SK-N-SH (cell line): ENCODE results near the gene WDR7.

Source experiments
- NFIC ChIP-seq: IDR thresholded peaks from 2 replicates; pipeline ENCODE4 v1.4.0; 2012; ENCODE audit warnings: borderline replicate concordance
- POLR2AphosphoS5 ChIP-seq: IDR thresholded peaks from 2 replicates; pipeline ENCODE4 v1.6.1; 2012; ENCODE audit warnings: low read depth, low read length

GRCh38 chr18:57084331-57085271 is 433.4 kb downstream of the WDR7 start:
- TF ChIP-seq POLR2AphosphoS5, result no peak
- TF ChIP-seq NFIC, result no peak
